HG03442 (cell line): ENCODE data around the gene TMEM132C.

ENCODE experiments used
- ATAC-seq: cut with Tn5 transposase; IDR thresholded peaks from one replicate; pipeline ENCODE4 v1.9.1; 2021; ENCODE audit warnings: mild to moderate bottlenecking, moderate library complexity; ENCODE audit not compliant: unreplicated experiment

The TMEM132C gene

DNA sequence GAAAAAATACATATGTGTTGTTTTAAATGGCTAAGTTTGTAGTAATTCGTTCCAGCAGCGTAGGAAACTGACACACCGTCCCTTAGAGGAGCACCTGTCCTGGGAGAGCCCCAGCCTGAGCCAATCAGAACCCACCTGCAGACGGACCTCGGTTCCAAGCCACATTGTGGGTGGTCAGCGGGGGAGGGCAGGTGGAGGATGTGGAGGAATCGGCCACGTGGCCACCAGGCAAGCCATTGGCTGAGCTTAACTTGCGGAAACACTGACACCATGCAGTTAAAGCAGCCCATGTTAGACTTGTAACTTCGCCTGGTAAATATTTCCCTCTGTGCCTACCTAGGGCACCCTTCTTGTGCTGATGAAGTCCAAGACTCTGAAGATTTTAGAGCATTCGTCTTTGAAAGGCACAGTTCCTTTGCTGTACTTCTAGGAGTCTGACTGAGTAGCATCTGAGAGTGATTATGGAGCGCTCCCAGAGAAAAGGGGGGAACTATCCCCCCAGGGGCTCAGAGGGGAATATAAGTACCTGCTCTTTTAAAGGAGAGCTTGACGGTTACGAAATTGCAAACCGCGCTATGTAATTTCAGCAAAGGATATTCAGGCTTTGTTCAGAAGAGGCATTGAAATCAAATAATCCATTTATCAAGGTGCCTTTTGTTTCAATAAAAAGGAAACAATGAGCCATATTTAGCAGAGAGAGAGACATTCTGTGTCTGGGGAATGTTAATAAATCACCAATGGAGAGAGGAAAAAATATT lies 135.7 kb downstream of the TMEM132C start:
- ATAC-seq, result no peak

DNA sequence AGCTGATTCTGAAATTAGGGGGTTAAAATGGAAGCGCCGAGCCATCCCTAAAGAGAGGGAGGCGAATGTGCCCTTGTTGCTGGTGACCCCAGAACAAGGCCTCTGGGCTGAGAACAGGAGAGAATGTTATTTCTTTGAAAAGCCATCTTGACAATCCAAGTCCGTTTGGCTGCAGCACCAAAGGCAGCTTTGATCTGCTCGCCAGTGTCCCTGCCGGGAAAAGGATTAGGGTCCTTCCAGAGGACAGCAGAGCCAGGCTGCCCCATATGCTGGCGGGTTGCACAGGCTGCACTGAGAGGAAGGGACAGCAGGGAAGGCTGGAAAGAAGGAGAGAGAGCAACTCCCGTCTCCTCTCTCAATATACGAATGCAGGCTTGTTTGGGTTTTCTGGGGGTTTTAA lies 141.7 kb downstream of the TMEM132C start:
- no peak for ATAC-seq

DNA sequence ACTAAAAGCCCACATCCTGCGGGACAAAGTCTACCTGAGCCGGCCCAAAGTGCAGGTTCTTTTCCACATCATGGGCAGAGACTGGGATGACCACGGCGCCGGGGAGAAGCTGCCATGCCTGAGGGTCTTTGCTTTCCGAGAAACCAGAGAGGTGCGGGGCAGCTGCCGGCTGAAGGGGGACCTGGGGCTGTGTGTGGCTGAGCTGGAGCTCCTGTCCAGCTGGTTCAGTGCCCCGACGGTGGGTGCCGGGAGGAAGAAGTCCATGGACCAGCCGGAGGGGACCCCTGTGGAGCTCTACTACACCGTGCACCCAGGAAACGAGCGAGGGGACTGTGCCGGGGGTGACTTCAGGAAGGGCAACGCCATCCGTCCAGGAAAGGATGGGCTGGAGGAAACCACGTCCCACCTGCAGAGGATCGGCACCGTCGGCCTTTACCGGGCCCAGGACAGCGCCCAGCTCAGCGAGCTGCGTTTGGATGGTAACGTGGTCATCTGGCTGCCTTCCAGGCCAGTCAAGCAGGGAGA lies 148.1 kb downstream of the TMEM132C start:
- ATAC-seq, result no peak

DNA sequence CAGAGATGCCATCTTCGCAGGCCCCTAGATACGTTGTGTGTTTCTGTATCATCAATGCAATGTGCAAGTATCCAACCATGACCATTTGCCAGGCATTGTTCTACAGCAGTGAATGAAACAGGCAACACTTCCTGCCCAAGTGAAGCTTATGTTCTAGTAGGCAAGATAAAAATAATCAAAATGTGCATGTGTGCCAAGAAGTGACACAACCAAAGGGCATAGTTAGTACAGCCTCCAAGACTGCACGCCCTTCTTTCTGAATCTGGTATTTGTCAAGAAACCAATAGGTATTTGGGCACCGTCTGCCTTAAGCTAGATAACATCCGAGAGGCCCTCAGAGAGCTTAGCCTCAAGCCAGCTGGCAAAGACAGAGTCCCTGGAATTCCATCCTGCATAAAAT lies 152.0 kb downstream of the TMEM132C start:
- no peak for ATAC-seq

DNA sequence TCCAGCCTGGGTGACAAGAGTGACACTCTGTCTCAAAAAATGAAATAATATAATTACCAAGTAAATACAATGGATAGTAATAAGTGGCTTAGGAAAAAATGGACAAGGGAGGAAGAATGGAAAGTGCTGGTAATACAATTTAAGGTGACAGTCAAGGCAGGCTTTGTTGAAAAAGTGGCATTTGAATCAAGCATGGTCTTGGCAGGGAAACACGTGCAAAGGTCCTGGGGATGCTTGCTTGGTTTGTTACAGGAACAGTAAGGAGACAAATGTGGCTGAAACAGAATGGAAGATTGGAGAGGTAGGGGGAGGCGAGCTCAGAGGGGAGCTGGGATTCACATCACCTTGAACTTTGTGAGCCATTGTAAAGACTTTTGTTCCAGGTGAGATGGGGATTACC lies 153.2 kb downstream of the TMEM132C start:
- no peak for ATAC-seq

DNA sequence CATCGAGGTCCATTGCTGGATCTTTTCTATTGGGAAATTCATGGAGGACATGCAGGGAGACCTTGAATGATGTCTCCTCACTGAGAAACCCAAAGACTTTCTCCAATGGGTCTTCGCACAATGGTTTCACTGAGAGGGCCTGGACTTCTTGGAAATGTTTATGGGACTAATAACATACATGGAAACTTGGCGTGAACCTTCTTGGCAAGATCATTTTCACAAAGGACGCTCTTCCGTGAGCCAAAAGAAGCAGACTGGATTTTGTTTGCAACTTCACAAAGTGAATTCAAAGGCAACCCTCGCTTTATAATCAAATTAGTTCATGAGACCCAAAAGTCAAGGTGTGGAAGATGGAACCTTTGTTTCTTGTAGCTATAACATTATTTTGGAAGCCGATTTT lies 154.4 kb downstream of the TMEM132C start:
- no peak for ATAC-seq

DNA sequence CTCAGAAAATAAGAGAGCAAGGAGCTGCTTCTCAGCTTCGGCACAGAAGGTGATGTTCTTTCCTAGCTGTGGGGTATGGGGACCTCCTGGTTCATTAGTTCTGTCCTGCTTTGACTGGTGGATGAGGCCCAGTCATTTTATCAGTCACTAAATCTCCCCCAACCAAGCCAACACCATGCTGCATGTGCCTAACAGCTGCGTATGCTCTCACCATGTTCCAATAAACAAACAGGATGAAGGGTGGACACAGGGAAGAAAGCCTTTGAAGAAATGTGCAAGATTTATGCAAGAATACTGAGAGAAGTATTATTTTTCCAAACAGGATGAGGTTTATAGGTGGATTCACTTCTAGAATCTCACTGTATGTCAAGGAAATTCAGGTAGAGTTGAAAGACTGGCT lies 156.2 kb downstream of the TMEM132C start:
- no peak for ATAC-seq

DNA sequence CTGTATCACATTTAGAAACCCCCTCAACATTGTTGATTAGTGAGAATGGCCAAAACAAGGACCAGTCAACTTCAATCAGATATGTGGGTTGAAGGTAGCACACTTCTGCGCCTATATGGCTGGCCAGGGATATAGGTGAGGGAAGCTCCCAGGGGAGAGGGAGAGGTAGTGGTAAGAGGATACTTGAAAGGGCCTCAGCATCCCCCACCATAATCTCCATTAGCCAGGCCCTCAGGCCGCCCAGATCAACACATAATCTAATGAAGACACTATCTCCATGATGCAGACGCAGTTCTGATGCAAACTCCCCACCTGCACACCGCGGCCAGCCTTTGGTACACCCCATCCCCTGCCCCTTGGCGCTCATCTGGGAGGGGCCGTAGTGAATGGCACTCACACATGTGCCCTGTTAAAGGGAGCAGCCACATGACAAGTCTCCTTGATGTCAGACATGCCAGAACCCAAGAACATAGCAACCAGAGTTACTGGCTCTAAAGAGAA lies 158.0 kb downstream of the TMEM132C start:
- no peak for ATAC-seq

DNA sequence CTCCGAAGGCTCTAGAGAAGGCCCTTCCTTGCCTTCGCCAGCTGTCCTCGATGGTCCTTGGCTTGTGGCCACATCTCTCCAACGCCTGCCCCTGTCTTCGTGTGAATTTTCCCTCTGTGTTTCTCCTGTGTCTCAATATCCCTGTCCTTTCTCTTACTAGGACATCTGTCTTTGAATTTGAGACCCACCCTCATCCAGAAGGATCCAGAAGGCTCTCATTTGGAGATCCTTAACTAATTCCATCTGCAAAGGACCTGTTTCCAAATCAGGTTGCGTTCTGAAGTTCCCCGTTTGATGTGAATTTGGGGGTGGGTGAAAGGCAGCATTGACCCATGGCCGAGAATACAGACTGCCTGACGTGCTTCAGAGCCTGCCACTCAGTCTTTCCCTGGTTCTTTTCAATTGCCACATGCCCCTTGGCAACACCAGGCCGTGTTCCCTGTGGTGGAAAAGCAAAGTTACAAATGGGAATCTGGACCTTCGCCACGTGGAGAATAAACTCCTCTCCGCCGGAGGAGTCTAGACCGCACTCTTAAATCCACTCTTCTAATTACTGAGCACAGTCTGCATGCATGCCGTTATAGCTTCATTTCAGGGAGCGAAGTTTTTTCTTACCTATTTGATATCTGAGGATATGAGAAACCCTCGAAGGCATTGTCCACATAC lies 158.8 kb downstream of the TMEM132C start:
- ATAC-seq, result no peak

DNA sequence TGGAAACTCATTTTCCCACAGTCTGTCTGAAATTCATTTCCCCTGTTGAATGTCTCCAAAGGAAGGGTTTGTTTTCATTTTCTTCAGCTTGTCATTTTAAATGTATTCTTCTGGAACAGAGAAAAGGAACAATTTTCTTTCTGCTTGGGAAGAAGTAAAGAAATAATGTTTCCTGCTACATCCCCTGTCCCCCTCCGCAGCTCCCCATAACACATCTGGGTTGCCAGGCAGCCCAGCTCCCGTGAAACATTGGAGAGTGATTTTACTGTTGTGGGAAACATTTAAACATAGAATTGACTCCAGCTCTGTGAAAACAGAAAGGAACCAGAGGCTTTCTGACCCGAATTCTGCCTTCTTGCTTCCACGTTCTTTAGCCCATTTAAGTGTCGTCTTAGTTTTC lies 159.5 kb downstream of the TMEM132C start:
- ATAC-seq, result no peak

DNA sequence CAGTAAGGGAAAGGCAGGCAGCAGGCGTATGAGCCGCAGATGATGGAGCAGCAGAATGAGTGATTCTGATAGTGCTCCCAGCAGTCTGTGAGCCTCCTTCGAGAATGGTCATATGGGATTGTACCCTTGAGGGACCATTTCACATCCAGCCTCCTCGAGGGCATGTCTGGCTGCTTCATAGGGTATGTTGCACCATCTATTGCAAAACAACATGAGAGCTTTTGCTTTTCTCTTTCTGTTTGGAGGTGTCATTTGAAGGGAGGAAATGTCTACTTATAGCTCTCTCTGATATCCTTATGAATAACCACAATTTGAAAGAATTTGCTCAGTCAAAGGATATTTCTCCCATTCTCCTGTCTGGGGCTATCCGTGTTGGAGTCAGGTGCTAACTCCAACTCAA lies 172.8 kb downstream of the TMEM132C start:
- ATAC-seq, result no peak

DNA sequence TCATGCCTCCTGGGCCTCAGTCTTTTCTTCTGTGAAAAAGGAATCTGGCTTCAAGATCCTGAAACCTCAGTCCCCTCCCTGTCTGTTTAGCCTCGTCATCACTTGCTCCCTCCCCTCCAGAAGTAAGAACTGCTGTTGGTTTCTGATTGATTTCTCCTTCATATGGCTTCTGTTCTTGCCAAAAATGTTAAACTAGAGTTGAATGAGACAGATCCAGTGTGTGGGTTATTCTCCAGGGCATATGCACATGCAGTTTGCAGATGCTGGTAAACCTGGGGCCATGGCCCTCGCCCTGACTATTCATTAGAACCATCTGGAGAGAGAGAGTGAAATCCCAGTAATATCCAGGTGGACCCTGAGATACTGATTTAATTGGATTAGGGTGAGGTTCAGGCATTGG lies 175.1 kb downstream of the TMEM132C start:
- ATAC-seq, result no peak

DNA sequence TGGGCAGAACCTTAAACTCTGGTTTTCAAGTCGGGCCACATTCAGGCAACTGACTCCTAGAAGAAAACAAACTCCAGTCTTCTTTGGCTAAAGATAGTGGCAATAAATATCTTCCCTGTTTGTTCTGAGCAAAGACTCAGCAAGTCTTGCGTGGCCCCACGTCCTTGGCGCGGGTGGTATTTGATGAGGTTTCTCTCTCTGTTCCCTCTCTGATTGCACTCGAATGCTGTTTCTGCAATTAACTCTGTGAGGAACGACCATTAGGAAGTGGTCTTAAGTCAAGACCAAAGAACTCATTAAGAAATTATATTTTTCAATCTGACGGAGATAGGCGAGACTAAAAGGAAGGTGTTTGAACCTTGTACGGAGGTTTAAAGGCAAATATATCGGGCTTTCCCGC lies 177.6 kb downstream of the TMEM132C start:
- ATAC-seq, result no peak

DNA sequence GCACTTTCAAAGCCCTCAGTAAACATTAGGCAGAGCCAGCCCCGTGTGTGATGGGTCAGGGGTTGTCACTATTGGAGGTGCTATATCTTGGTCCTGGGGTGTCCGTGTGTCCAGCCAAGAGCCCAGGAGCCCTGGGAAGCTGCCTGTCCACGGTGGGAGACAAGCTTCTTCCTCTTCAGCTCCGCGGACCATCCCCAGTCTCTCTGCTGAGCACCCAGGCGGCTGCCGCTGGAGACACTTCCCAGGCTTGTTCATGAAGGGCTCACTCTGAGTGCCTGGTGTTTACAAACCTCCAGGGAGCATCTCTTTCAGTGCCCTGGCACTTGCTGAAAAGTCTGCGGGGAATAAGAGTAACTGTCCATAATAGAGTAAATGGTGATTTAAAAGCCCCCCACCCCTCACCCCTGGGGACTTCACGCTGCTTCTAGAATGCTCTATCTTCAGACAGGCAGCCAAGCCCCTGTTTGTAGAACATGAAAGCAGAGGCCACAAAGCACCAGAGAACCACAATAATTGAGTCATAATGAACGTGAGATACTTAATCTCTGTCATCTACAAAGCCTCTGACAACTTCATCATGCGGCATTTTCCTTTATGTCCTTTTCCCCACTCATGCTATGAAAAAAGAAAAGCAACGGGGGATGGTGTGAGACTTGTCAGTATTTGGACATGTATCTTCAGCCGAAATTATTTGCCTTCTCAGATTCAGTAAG lies 178.6 kb downstream of the TMEM132C start:
- no peak for ATAC-seq

DNA sequence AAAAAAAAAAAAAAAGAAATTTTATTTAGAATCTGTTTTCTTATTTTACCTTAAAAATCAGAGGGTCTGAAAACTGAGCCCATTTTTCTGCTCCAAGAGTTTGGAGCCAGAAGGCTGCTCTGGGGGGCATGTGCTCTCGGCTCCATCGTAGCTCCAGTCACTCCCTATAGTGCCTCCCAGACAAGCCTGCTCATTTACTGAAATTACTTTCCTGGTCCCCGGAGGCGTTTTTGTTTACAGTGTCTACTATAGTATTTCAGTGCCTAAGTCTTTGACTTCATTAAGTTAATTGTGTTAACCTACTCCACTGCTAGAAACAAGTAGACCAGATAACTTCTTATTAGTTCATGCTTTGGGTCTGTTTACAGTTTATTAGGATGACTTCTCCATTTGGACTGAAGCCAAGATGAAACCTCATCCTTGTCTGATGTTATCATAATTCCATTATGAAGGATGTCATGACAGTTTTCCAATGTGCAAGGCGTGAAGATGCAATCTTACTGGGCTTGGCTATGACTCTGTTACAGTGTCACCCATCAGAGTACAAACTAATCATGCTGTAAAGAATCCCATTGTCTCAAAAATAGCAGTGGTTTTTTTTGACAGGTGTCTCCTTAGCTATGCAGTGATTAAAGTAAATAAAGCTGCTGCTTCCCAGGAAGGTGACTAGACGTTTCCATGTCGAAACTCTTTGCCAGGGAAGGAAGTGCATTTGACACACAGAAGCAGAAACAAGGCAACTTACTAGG lies 182.3 kb downstream of the TMEM132C start:
- ATAC-seq, result no peak

DNA sequence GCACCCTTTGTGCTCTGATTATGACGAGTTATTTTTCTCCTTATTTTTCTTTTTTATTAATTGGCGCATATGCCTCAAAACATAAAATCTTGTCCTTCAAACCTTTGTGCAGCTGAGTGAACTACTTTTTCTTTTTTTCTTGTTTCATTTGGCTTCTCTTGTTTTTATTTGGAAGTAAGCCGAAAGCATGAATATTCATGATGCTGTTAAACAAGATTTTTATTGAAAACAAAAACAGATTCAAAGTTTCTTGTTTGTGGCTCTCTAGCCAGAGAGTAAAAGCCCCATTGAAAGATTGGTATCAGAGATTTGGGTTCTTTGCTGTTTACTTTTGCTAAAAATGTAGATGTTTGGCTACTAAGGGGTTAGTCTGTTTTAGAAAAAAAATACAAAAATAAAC lies 183.8 kb downstream of the TMEM132C start:
- no peak for ATAC-seq

DNA sequence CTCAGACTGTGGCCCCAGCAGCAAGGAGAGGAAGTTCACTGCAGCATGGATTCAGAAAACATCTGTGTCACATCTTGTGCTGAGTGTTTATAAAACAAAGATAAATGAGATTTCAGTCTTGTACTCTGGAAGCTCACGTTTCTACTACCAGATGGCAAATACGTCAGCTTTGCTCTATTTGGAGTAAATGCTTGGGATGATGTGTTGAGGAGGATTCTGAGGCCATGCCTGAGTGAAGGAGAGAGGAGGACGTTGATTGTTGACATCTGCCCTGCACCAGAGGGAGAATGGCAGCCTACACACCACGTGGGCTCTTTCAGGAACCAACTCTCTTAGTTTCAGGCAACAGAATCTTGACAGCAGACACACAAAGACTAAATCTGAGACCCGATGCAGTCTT lies 188.9 kb downstream of the TMEM132C start:
- no peak for ATAC-seq

DNA sequence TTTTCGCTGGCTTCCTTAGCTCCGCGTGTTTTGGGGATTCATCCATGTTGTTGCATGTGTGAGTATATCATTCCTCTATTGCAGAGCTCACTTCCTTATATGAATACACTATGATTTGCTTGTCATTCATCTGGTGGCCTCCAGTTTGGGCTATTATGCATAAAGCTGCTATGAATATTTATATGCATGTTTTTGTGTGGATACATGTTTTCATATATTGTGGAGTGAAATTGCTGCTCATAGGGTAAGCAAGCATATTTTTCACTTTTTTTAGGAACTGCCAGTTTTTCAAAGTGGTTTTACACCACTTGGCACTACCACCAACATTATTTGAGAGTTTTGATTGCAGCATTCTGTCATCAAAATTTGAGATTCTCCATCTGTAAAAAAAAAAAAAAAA lies 190.0 kb downstream of the TMEM132C start:
- ATAC-seq, result no peak

DNA sequence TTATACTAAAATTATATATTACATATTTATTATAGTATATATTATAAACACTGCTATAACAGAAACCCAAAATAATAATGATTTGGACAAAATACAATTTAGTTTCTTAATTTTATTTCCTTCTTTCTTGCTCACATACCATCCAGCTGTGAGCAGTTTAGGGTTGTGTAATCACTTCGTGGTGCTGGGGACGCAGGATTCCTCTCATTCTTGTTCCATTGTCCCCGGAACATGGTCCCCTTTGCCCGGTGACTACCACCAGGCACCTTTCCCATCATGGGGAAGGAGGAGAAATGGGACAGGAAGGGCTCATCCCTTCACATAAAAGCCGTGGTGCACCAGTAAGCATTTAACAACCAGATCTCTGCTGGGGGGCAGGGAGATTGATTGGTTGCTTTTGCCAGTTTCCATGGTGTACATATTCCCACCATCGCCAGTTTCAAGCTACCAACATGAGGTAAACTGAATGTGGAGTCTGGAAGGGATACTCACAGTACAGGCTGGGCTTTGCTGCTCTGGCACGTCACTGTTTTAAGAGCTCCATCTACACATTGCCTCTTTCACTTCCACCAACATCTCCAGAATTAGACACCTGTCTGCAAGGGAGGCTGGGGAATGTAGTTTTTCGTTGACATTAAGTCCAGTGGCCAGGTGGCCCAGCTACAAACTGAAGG lies 191.5 kb downstream of the TMEM132C start:
- ATAC-seq, result no peak

DNA sequence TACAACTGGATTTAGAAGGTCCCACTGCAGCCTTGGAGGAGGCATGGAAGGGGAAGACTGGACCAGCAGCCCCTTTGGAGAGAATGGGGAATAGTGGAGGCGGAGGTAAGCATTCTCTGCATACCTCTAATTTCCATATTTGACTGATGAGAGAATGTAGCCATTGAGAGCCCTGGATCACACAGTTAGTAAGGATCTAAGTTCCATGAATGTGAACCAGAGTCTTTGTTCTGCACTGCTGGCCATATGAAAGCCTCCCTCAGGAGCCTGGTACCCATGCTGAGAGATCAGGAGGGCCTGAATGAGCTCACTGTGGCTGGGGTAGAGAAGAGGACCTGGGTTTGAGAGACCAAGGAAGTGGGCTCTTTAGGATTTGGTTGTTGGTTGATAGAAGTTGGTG lies 192.1 kb downstream of the TMEM132C start:
- ATAC-seq, result no peak
